ENCODE results near the gene PSPH.

- TF ChIP-seq CTCF (IDR thresholded peaks at IDR 0.05): no peak
- TF ChIP-seq SIN3A (IDR thresholded peaks at IDR 0.05; ENCODE audit: borderline replicate concordance, insufficient read depth, low read depth, low read length): no peak
- TF ChIP-seq POLR2AphosphoS5 (IDR thresholded peaks at IDR 0.05; ENCODE audit: low read depth, low read length): 0 out of 2 replicates have a peak, but pooled peaks have one; percentile 35
- TF ChIP-seq TCF7L2 (IDR thresholded peaks at IDR 0.05; ENCODE audit: low read depth, low read length): peak; percentile 66
- no peak for TF ChIP-seq REST (IDR thresholded peaks at IDR 0.05; ENCODE audit: insufficient read depth in 1 of 2, low read depth in 2 of 2, low read length in 1 of 2)
These were observed 41.5 kb downstream of the PSPH start for GRCh38 chr7:56009695-56010094.
